SH-SY5Y (cell line): ENCODE results near the gene BRD4.

Experiments
- GATA2 ChIP-seq: IDR thresholded peaks from 2 replicates; pipeline ENCODE4 v1.6.1; 2011; ENCODE audit warnings: mild to moderate bottlenecking, low read depth, low read length
- GATA3 ChIP-seq: IDR thresholded peaks from 2 replicates; pipeline ENCODE4 v1.6.1; 2011; ENCODE audit warnings: low read depth, mild to moderate bottlenecking, low read length, moderate library complexity

BRD4 gene

DNA sequence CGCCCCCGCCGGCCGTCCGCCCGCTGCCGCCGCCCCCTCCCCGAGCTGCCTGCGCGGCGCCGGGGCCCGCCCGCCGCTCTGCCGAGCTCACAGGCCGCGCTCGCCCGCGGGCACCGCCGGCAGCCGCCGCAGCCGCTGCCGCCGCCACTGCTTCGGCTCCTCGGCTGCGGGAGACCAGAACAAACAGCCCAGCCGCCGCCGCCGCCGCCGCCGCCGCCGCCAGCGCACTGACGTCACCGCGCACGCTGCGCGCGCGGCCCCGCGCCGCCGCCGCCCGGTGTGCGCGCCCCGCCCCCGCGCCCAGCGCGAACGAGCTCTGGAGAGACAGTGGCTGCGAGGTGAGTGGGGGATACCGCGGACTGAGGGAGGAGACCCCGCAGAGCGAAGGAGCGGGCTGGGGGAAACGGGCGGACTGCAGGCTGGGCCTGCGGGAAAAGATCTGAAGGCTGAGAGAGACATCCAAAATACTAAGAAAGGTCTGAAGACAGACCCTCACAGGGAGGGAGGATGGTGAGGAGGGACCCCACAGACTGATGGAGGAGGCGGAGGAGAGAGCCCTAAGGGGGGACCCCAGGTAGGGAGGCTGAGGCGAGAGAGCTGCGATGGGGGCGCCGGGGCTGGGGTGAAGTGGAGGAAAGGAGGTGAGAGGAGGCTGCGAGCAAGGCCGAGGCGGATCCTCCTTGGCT is at the start of gene BRD4:
BRD4 (minus strand) TSS at position 229 of the 686 bp plus-strand sequence. CDS start 59,440 bp downstream, outside the sequence.
- no peak for TF ChIP-seq GATA3
- no peak for TF ChIP-seq GATA2

DNA sequence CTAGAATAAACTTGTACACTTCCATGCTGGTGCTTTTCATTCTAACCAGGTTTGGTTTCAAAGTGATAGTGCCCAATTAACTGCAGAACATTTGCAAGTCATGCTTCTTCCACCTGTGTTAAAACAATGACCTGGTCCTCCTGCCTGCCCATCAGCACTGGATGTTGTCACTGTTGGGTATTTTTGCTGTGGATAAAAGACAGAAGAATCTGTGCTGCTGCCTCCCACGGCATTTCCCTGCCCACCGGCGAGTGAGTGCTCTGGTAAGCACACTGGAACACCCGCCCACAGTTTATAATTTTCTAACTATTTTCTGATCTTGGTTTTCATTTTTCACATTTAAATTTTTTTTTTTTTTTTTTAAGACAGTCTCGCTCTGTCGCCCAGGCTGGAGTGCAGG is 49.5 kb upstream of the BRD4 start:
- TF ChIP-seq GATA2 (no peak), GATA3 (no peak)

DNA sequence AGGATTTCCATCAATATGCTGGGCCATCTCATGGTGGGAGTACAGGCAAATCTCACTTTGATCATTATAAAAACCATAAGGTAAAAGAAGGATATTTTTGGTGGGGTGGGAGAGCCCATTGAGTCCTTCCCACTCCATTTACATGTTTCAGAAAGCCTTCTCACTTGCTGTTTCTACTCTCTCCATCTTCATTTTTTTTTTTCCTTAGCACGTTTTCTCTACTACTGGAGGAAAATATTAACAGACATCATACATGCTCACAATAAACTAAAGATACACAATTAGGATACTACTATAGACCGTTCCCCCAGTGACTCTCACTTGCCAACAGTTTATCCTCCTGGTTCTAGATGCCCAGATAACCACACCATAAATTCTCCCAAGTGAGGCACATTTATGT is 49.1 kb upstream of the BRD4 start:
- TF ChIP-seq GATA3, result no peak
- TF ChIP-seq GATA2, result no peak

DNA sequence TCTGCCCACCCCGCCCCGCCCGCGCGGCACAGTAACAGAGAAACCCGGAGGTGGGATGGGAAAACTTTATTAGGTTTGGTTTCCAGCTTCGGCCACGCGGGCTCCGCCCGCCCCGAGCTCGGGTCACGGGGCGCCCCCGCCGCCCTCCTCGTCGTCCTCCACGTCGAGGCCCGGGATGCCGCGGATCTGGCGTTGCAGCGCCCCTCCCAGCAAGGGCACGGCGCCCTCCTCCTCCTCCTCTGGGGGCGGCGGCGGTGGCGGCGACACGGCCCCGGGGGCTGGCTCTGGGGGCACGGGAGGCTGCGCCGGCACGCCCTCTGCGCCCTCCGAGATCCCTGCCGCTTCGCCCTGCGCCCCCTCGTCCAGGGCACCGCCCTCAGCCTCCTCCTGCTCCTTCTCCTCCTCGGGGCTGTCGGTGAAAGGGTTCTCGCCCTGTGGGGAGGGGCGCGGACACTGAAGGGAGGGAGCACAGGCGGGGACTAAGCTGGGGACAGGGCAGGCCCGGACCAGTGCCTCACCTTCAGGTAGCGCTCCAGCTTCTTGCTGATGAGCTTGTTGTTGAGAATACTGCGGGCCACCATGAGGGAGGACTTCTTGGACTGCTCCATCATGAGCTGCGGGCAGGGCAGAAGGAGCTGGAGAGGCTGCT is 47.8 kb upstream of the BRD4 start:
- TF ChIP-seq GATA3, result no peak

DNA sequence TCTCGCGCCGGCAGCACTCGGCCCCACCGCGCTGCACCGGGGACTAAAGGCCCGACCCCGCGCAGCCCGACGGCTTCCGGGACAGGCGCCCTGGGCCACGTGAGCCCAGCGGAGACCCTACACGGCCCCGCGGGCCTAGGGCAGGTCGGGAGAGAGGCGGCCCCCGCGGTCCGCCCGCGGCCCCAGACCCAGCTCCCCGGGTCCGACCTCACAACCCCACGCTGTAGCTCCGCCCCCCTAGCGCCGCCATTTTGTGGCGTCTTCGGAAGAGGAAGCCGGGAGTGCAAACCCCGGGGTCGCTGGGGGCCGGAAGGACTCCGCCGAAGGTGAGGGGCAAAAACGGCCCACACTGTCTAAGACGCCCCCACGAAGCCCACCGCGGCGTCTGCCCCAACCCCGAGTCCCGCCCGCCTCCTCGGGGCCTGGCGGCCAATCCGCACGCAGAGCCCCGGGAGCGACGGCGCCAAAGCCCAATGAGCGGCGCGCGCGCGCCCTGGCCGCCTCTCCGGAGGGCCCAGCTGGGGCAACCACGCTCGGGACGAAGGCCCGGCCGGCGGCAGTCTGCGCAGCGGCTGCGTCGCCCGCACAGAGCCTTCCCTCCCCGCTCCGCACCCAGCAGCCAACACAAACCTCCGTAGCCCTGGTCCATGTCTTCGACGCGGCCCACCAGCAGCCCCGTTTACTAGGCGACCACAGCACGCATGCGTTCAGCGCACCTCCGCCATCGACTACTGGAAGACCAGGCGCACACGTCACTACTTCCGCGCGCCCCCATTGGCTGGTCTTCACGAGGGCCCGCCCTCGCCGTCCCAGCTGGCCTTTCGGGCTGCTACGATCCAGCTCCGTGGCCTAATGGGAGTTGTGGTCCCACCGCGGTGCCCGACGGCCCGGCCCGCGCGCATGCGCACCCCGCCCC is 47.0 kb upstream of the BRD4 start, which contains the start of gene AKAP8:
AKAP8 (minus strand) TSS at position 705 of the 916 bp plus-strand sequence; CDS start at position 649, 56 bp downstream.
- TF ChIP-seq GATA2, result no peak
- no peak for TF ChIP-seq GATA3

DNA sequence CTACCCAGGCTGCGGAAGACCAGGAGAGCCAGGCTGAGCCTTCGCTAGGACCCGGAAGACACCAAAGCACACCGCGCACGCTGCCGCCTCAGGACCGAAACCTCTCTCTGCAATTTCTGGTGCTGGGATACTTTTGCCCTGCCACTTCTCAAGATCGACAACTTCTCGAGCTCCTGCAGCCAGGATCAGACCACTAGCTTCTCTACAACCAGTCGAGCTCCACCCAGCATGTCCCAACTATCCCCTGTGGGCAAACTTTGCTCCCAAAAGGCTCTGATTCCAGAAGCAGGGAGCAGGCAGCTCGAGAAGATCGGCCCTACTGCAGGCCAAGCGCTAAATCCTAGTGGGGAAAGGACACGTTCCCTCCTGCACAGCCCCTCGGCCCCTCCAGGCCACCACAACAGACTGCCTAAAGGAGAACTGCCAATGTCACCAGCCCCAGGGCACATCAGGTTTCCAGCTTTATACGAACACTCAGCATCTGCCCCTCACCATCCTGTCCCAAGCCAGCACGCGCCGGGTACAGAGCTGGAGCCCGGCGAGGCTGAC is 46.3 kb upstream of the BRD4 start:
- TF ChIP-seq GATA3, result no peak
- no peak for TF ChIP-seq GATA2

DNA sequence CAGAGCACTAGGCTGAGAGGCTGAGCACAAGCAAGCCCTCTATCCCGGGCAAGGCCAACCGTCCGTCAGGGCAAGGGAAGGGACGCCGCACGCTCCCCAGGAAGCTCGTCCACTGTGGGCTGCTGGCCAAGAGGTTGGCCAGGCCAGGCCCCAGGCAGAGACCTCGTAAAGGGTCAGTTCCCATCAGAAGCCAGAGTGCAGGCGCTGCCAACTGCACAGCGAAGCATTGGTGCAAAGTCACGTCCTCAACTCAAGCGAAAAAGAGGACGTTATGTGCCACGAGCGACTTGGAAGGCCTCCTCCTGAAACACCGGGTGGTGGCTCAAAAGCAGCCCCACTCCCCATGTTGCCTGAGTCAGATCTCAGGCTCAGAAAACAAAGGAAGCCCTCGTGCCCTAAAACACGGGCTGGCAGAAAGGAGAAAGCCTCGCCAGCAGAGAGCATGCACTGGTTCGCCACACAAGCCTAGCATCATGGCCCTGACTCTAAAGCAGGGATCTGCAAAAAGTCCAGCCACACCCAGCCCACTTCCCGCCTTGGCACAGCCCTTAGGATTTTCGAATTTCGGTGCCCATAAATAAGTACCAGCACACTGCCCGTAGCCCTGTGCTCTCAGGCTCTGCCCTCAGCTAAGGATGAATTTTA is 42.6 kb upstream of the BRD4 start:
- no peak for TF ChIP-seq GATA2
- no peak for TF ChIP-seq GATA3

DNA sequence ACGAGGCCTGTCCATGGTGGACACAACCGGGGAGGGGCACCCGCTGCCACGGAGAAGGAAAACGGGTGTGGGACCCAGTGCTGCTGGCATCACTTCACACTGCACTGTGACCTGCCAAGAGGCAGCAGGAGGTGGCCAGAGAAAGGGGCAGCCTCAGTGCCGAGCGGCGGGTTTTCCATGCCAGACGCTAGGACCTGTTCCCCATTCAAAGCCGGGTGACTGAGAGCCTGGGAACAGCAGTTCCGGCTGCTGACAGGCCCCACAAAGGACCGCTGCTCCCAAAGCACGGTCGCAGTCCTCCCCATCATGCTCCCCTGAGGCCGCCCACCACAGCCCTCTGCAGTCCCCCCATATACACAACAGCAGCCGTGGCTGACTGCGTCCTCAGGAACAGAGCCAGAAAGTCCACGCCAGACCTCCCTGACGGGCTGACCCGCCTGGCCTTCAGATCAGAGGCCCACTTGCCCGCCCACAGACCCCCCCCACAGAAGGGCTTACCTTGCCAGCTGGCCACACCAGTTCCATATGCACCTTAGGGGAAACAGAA is 41.8 kb upstream of the BRD4 start:
- TF ChIP-seq GATA2, result no peak
- no peak for TF ChIP-seq GATA3

DNA sequence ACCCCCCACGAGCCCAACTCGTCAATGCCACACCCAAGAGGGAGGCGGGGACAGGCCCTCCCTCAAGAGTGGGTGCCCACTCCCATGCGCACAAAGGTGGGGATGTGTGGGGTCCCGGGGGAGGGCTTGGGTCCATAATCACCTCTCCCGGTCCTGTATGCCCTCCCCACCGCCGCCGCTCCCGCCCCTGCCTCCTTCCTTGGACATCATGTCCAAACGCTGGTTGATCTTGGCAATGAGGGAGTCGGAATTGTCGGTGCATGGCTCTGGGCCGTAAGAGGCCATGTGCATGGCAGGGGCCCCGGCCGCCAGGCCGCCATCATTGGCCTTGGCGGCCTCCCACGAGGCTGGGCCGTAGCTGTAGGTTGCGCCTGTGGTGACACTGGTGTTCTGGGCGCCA is 41.3 kb upstream of the BRD4 start:
- no peak for TF ChIP-seq GATA3

DNA sequence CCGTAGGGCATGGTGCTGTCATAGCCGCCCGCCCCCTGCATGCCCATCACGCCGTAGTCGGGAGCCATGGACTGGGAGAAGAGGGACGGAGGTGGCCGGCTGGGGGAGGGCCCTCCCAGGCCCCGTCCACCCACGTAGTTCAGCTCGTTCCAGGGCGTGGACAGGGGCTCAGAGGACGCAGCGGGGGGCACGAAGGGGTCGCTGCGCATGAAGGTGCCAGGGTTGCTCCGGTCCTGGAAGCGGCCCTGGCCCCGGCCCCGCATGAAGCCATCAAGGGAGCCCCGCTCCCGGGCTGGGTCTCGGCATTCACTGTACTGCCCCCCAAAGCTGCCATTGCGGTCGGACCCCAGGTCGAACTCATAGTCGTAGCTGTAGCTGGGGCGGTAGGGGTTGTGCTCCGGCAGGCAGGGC is 40.6 kb upstream of the BRD4 start:
- no peak for TF ChIP-seq GATA3
- TF ChIP-seq GATA2, result no peak

DNA sequence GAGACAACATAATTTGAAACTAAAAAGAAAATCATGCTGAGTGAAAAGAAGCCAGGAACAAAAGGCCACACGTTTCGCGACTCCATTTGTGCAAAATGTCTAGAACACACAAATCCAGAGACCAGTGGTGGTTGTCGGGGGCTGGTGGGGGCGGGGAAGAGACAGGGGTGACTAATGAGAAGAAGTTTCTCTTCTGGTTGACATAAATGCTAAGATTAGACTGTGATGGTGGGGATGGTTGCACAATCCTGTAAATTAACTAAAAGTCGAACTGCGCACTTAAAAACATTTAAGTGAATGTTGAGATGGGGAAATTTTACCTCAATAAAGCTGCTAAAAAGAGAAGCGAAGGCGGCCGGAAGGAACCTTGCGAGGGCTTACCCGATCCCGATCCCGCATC is 40.1 kb upstream of the BRD4 start:
- TF ChIP-seq GATA3 (no peak), GATA2 (no peak)

DNA sequence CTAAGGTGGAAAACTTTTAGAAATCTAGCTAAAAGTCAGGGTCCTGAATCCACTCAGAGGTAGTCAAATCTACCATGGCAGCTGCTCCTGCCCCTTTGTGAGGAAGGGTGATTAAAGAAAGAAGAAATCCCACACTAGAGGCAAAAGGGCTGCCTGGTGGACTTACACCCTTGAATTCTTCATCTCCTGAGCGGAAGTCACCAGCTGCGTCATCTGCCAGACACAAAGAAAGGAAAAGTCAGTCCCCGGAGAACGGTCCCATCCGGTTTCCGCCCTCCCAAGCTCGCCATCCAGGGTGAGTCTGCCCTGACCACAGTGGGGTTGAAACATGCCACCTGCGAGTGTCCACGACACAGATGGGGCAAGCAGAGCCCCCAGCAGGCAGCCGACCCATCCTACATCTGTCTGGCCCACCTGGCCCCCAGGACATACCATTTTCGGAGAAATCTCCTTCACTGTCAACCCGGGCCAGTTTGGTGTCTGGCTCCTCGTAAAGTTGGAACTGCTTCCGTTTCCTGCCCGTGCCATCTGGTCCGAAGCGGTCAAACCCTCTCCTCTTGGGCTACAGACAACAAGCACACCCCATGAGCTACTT is 39.5 kb upstream of the BRD4 start:
- TF ChIP-seq GATA3 (no peak), GATA2 (no peak)

DNA sequence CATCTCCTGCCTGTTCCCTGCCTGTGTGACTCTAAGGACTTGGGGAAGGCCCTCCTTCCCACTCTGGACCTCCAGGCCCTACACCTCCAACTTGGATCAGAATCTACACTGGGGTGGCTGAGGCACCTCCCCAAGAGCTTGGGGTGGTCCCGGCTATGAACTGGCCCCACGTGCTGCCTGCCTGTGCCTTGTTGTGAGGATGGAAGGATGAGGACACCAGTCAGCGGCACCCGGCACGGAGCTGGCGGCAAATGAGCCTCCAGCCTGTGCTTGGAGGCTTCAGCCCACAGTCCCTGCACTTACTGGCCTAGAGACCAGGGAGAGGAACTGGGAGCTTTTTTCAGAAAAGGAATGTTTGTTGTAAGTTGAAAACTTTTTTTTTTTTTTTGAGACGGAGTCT is 38.8 kb upstream of the BRD4 start:
- no peak for TF ChIP-seq GATA3
- no peak for TF ChIP-seq GATA2
